Measurements from ENCODE around the gene ZNF664.

DNA sequence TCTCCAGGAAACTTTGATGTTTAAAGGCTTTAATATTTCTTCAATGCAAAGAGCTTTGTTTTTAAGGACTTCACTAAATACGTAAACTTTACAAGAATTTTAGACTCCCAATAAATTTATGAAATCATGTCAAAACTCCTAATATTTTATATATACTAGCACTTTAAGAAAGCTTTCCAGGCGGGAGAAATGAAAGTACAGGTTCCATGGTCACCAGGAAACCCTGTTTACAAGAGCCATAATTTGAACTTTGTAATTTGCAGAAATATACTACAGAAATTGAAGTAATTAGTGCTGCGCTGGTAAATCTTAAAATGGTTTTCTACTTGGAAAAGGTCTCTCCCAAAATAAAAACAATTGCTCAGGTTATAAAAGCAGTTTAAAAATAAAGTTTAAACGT, 9.2 kb upstream of the ZNF664 start:
- TF ChIP-seq, protein P1, sequence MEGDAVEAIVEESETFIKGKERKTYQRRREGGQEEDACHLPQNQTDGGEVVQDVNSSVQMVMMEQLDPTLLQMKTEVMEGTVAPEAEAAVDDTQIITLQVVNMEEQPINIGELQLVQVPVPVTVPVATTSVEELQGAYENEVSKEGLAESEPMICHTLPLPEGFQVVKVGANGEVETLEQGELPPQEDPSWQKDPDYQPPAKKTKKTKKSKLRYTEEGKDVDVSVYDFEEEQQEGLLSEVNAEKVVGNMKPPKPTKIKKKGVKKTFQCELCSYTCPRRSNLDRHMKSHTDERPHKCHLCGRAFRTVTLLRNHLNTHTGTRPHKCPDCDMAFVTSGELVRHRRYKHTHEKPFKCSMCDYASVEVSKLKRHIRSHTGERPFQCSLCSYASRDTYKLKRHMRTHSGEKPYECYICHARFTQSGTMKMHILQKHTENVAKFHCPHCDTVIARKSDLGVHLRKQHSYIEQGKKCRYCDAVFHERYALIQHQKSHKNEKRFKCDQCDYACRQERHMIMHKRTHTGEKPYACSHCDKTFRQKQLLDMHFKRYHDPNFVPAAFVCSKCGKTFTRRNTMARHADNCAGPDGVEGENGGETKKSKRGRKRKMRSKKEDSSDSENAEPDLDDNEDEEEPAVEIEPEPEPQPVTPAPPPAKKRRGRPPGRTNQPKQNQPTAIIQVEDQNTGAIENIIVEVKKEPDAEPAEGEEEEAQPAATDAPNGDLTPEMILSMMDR (IDR thresholded peaks at IDR 0.05), result no peak
- TF ChIP-seq POLR2AphosphoS5 (IDR thresholded peaks at IDR 0.05) (no peak), POLR2A (IDR thresholded peaks at IDR 0.05) (no peak)

Data from upper lobe of left lung (tissue), 4 donors.